ENCODE data around the gene GNAL.

The GNAL gene

DNA sequence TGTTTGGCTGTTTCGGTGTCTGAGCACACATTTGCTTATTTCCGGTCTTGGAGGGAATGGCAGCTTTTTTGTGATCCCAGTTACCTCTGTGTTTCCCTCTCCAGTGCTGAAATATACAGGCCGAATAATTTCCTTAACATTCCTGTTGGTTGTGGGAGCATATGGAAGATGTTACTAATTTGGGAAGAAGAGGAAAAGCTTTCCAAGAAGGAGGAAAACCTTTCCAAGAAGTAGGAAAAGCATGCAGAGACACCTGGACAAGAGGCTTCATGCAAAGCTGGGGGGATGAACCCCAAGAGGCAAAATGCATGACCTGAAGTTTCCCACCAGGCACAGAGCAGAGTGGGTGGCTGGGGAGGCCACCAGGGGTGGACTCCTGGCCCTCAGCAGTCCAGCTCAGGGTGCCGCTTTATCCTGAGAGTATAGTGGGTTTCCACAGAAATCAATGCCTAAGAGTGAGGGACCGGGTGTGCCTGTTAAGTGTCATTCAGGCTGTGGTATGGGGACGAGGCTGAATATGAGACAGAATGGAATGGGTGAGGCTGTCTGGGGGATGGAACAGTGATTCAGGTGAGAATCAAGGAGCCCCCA, 25.5 kb upstream of the GNAL start:
- Mint-ChIP-seq H3K9me3 (no peaks in the 10 kb centered on the region), H3K4me1 (ENCODE audit: low read depth) (no peaks in the 10 kb centered on the region), H3K4me3 (no peak overlapping the region), H3K36me3 (ENCODE audit: low read depth) (no peaks in the 10 kb centered on the region), H3K27ac (no peak overlapping the region), H3K27me3 (ENCODE audit: low read depth) (no peaks in the 10 kb centered on the region)
- no peak for DNase-seq (ENCODE audit: low spot score)

DNA sequence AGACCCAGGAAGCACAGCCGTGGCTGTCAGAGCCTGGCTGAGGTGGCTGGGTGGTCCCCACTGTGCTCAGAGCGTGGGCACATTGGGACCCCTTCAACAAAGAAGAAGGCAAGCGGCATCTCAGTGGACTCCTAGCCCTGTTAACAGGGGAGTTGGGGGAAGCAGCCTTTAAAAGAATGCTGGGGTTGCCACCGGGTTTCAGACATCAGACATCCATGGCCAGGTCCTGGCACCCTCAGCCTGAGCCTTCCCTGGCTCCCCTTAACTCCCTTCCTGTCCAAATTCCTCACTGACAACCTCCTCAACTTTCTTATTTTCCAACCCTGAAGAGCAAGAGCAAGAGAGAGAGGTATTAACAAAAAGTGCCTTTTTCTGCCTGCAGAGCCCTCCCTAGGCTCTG, 24.8 kb upstream of the GNAL start:
- no peaks in the 10 kb centered on the region for H3K27me3 Mint-ChIP-seq (ENCODE audit: low read depth)
- H3K36me3 Mint-ChIP-seq (ENCODE audit: low read depth): no peaks in the 10 kb centered on the region
- H3K4me3 Mint-ChIP-seq: no peak overlapping the region
- no peak overlapping the region for H3K27ac Mint-ChIP-seq
- no peak for DNase-seq (ENCODE audit: low spot score)
- H3K4me1 Mint-ChIP-seq (ENCODE audit: low read depth): no peaks in the 10 kb centered on the region
- no peaks in the 10 kb centered on the region for H3K9me3 Mint-ChIP-seq

DNA sequence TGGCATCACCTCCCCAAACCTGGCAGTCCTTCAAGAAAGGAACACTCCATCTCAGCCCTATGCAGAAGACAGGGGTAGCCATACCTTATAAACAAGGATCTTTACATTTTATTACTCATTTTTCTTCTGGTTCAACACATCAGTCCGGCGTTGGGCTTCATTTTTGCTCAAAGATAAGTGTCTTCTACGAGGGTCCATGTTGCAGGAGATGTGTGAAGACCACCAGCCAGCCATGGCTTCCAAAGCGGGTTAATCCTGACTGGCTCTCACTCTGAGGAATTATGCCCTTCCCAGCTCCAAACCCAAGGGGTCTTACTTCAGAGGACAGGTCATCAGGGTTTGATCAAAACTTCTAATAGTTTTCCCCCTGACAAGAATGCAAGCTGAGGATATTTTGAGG, 23.9 kb upstream of the GNAL start:
- Mint-ChIP-seq H3K4me3 (no peak overlapping the region), H3K27ac (no peak overlapping the region), H3K36me3 (ENCODE audit: low read depth) (no peaks in the 10 kb centered on the region), H3K4me1 (ENCODE audit: low read depth) (no peaks in the 10 kb centered on the region), H3K9me3 (no peaks in the 10 kb centered on the region), H3K27me3 (ENCODE audit: low read depth) (no peaks in the 10 kb centered on the region)
- no peak for DNase-seq (ENCODE audit: low spot score)

DNA sequence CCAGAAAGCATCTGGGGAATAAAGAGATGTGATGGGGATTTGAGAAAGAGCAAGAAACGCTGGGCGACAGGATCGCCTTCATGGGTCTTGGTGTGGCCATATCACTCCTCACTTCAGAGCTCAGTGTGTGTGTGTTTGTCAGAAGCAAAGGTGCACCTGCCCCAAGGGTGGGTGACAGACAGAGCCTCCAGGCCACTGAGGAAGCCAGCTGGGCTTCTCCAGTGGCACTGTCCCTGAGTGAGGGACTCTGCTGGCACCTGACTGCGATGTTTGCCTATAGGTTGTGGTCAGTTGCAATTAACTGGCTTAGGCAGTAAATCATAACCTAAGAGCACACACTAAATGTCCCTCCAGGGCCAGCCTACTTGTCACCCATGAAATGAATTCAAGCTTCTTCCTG, 23.5 kb upstream of the GNAL start:
- no peak overlapping the region for H3K27ac Mint-ChIP-seq
- no peaks in the 10 kb centered on the region for H3K9me3 Mint-ChIP-seq
- H3K4me3 Mint-ChIP-seq: no peak overlapping the region
- H3K4me1 Mint-ChIP-seq (ENCODE audit: low read depth): no peaks in the 10 kb centered on the region
- DNase-seq (ENCODE audit: low spot score): no peak
- no peaks in the 10 kb centered on the region for H3K27me3 Mint-ChIP-seq (ENCODE audit: low read depth)
- no peaks in the 10 kb centered on the region for H3K36me3 Mint-ChIP-seq (ENCODE audit: low read depth)

DNA sequence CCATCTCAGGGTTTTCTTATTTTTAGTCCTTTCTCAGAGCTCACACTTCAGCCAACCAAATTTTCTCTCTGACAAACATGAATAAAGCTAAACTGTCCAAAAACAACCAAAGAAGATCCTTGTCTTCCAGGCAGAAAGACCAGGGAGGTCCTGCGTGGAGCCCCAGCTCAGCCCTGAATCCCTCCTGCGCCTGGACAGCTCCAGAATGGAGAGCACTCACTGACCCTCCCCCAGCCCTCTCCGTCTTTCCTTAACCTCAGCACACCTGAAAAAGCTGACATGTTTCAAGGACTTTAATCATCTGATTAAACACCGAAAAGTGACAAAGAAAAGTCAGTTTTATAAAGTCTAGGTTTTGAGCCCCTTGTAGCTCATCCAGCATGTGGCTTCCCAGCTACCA, 22.9 kb upstream of the GNAL start:
- no peak overlapping the region for H3K4me3 Mint-ChIP-seq
- no peaks in the 10 kb centered on the region for H3K9me3 Mint-ChIP-seq
- H3K27ac Mint-ChIP-seq: no peak overlapping the region
- H3K4me1 Mint-ChIP-seq (ENCODE audit: low read depth): no peaks in the 10 kb centered on the region
- no peak for DNase-seq (ENCODE audit: low spot score)
- no peaks in the 10 kb centered on the region for H3K36me3 Mint-ChIP-seq (ENCODE audit: low read depth)
- no peaks in the 10 kb centered on the region for H3K27me3 Mint-ChIP-seq (ENCODE audit: low read depth)

DNA sequence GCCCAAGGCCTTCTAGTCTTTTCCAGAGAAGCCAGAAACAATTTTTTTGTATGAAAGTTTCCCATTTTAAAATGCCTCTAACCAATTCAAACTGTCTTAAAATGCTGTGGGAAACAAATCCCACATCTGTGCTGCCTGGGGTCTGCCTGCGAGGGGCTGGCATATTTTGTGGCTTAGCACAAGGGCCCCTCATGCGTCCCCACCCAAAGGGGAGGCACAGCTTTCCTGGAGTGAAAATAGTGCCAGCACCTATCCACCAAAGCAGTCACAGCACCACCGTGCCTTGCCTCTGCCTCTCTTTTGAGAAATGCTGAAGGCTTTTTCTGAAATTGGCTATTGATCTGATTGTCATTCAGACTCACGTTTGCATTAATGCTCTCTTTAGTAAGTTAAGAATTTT, 22.2 kb upstream of the GNAL start:
- no peak overlapping the region for H3K27ac Mint-ChIP-seq
- no peaks in the 10 kb centered on the region for H3K9me3 Mint-ChIP-seq
- H3K4me3 Mint-ChIP-seq: no peak overlapping the region
- no peaks in the 10 kb centered on the region for H3K27me3 Mint-ChIP-seq (ENCODE audit: low read depth)
- H3K36me3 Mint-ChIP-seq (ENCODE audit: low read depth): no peaks in the 10 kb centered on the region
- H3K4me1 Mint-ChIP-seq (ENCODE audit: low read depth): no peaks in the 10 kb centered on the region
- no peak for DNase-seq (ENCODE audit: low spot score)

DNA sequence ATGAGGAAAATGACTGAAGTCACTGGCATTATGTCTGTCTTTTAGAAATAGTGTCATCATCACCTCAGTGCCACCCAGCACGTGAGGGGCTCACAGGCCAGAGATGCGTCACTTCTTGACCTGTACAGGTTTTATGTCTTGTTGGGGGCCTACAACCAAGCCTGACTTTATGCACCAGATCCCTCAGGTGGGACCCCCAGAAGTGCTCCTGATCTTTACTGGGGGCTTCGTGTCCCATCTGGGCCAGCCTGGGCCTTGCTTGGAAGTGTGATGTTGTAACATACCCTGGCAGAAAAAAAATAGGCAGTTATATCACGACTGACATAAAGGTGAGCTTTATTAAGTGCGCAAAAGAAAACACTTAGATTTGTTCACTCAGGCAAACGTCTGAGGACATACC, 21.5 kb upstream of the GNAL start:
- Mint-ChIP-seq H3K9me3 (no peaks in the 10 kb centered on the region), H3K4me1 (ENCODE audit: low read depth) (no peaks in the 10 kb centered on the region), H3K4me3 (no peak overlapping the region), H3K27ac (no peak overlapping the region), H3K36me3 (ENCODE audit: low read depth) (no peaks in the 10 kb centered on the region), H3K27me3 (ENCODE audit: low read depth) (no peaks in the 10 kb centered on the region)
- no peak for DNase-seq (ENCODE audit: low spot score)

DNA sequence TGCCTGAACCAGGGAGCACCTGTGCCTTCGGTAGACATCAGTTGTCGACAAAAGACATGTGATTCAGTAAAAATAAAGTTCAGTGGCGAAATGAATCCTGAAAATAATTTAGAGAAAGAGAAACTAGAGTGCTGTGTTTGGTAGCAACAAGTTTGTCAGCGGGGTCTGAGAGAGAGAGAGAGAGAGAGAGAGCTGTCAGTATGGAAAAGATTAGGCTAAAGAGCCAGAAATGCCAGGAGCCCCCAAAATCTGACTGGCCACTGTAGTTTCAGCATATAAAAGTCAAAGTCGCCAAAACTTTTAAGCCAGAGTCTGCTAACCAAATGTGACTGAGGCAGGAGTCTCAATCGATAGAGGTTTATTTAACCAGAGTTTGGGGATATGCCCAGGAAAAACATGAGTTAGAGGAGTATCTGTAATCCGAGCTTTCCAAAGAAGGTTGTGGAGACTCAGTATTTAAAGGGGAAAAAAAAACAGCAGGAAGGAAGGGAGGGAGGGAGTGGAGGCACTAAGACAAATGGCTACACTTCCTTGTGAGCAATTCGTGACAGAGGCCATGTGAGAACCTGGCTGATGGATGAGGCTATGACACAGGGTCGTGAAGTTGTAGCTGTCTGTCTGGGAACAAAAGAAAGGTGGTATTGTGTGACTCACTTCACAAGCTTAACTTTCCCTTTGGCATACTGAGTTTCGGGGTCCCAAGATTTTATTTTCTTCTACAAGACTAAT, 20.5 kb upstream of the GNAL start:
- H3K4me3 Mint-ChIP-seq: no peak overlapping the region
- DNase-seq (ENCODE audit: low spot score): no peak
- no peaks in the 10 kb centered on the region for H3K36me3 Mint-ChIP-seq (ENCODE audit: low read depth)
- no peak overlapping the region for H3K27ac Mint-ChIP-seq
- no peaks in the 10 kb centered on the region for H3K4me1 Mint-ChIP-seq (ENCODE audit: low read depth)
- H3K9me3 Mint-ChIP-seq: no peaks in the 10 kb centered on the region
- H3K27me3 Mint-ChIP-seq (ENCODE audit: low read depth): no peaks in the 10 kb centered on the region

DNA sequence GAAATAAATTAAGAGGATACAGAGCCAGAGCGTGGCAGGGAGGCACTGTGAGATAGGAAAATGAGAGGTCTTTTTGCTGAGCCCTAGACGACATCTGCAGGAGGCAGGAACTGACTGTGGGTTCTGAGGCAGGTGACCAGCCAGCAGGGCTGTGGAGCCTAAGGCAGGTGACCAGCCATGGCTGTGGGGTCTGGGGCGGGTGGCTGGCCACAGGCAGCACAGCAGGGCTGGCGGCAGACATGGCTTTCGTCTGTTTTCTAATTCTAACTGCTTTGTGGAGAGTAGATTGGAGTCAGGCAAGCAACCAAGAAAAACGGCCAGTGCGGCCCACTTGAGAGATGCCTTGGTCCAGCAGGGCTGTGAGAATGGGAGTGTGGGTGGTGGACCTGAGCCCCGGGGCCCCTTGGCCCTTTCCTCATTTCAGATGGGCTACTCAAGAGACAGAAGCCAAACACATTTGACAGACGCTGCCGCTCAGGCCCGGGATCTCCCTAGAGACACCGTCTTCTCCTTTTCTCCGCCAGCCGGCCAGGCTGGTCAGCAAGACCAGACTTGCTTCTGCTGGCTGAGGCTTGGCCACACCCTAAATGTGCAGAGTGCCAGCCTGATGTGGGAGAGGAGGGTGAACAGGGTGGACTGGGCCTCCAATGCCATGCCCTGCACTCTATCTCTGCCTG, 19.7 kb upstream of the GNAL start:
- Mint-ChIP-seq H3K9me3 (no peaks in the 10 kb centered on the region), H3K27me3 (ENCODE audit: low read depth) (no peaks in the 10 kb centered on the region), H3K27ac (no peak overlapping the region), H3K36me3 (ENCODE audit: low read depth) (no peaks in the 10 kb centered on the region), H3K4me1 (ENCODE audit: low read depth) (no peaks in the 10 kb centered on the region), H3K4me3 (no peak overlapping the region)
- no peak for DNase-seq (ENCODE audit: low spot score)

DNA sequence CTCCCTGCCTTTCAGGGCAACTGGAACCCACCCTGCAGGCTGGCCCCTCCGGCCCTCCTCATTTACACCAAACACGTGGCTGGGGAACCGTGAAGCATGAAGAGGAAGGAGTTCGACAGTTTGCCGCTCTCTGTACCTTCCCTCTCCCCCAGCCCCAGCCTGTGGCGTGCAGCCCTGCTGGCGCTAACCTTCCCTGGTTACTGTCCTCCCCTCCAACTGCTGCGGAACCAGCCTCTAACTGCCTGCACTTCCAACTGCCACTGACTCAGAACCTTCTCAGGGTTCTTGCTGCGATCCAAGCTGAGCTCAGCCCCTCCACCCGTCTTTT, 19.2 kb upstream of the GNAL start:
- DNase-seq (ENCODE audit: low spot score): no peak
- Mint-ChIP-seq H3K36me3 (ENCODE audit: low read depth) (no peaks in the 10 kb centered on the region), H3K4me3 (no peak overlapping the region), H3K9me3 (no peaks in the 10 kb centered on the region), H3K27me3 (ENCODE audit: low read depth) (no peaks in the 10 kb centered on the region), H3K27ac (no peak overlapping the region), H3K4me1 (ENCODE audit: low read depth) (no peaks in the 10 kb centered on the region)

DNA sequence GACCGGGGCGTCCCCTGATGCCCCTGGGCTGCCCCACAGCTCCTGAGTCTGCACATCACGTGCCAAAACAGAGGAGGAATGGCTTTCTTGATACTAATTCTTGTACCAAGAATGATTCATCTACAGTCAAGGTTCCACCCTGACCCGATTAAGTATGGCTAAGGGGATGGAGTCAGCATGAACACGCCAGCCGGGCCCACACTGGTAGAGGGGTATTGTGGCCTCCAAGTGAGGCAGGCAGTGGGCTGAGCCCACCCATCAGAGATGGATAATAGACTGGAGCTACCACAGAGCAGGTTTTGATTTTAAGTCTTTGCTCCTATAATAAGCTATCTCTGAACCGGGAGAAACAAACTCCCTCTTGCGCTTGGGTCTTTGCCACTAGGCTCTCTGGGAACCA, 17.9 kb upstream of the GNAL start:
- H3K4me3 Mint-ChIP-seq: no peak overlapping the region
- no peak overlapping the region for H3K27ac Mint-ChIP-seq
- DNase-seq (ENCODE audit: low spot score): no peak
- no peaks in the 10 kb centered on the region for H3K27me3 Mint-ChIP-seq (ENCODE audit: low read depth)
- H3K4me1 Mint-ChIP-seq (ENCODE audit: low read depth): no peaks in the 10 kb centered on the region
- no peaks in the 10 kb centered on the region for H3K36me3 Mint-ChIP-seq (ENCODE audit: low read depth)
- H3K9me3 Mint-ChIP-seq: no peaks in the 10 kb centered on the region

DNA sequence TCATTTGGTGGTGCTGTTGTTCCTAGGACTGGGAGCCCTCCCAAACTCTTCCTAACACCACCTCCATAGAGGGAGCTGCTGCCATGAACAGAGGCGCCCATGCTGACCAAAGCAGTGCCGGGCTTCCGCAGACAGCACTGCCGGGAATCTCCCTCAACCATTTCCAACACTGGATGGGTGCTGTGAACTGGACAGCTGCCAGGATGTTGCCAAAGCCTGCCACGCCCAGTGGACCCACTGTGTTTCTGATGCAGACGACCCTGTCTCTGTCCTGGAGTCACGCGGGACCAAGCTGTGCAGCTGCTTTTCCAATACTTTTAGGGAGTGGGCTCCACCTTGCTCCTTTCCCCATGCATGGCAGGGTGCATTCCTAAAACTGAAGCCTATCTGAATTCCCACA, 16.9 kb upstream of the GNAL start:
- no peaks in the 10 kb centered on the region for H3K4me1 Mint-ChIP-seq (ENCODE audit: low read depth)
- peaks cover 2% of the 10 kb centered on the region for H3K27me3 Mint-ChIP-seq (ENCODE audit: low read depth)
- DNase-seq (ENCODE audit: low spot score): no peak
- H3K9me3 Mint-ChIP-seq: no peaks in the 10 kb centered on the region
- no peak overlapping the region for H3K27ac Mint-ChIP-seq
- no peak overlapping the region for H3K4me3 Mint-ChIP-seq
- no peaks in the 10 kb centered on the region for H3K36me3 Mint-ChIP-seq (ENCODE audit: low read depth)

DNA sequence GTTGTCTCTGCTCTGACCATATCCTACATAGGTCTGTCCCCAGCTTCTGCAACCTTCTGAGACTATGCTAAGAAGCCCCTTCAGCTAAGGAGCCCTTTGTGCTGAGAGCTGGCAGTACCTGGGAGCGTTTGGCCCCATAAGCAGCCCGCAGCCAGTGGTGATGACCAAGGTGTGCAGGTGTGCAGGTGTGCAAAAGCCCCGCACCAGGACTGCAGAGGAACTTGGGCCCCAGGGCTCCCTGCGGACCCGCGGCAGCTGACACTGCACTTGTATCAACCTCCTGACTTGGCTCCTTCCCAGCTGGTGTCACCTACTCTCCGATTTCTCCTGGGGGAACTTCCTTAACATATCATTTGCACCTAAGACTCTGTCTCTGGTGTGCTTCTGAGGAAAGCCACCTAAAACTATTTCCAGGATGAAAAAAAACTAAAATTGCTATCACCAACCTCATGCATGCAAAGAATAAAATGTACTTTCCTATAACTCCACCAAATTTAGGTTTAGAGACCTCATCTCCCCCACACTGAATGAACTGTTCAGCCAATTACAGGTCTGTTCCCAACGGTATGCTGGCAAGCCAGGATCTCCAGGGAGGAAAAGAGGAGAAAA, 16.1 kb upstream of the GNAL start:
- H3K27me3 Mint-ChIP-seq (ENCODE audit: low read depth): peaks cover 2% of the 10 kb centered on the region
- no peaks in the 10 kb centered on the region for H3K36me3 Mint-ChIP-seq (ENCODE audit: low read depth)
- H3K4me3 Mint-ChIP-seq: no peak overlapping the region
- no peaks in the 10 kb centered on the region for H3K9me3 Mint-ChIP-seq
- H3K4me1 Mint-ChIP-seq (ENCODE audit: low read depth): no peaks in the 10 kb centered on the region
- H3K27ac Mint-ChIP-seq: no peak overlapping the region
- no peak for DNase-seq (ENCODE audit: low spot score)

DNA sequence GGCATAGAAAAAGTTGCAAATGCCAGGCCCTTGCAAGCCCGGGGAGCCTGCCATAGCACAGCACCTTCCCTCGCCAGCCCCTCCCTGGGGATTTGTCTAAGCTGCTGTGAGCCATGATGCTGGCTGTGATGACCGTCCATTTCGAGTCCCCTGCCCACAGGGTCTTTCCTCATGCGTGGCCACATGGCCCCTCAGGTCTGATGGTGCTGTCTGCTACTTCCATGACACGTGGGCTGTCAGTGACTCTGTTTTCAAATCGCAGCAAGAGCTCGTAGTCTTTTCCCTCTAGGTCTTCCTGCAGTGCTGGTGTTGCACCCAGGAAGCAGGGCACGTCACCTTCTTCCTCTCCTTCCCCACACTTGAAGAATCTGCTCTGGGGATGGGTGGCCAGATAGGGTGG, 15.5 kb upstream of the GNAL start:
- Mint-ChIP-seq H3K27ac (no peak overlapping the region), H3K9me3 (no peaks in the 10 kb centered on the region), H3K4me3 (no peak overlapping the region), H3K4me1 (ENCODE audit: low read depth) (no peaks in the 10 kb centered on the region), H3K27me3 (ENCODE audit: low read depth) (peaks cover 2% of the 10 kb centered on the region), H3K36me3 (ENCODE audit: low read depth) (no peaks in the 10 kb centered on the region)
- no peak for DNase-seq (ENCODE audit: low spot score)

All from T-helper 2 cell treated with Interferon-gamma antibody and Interleukin-4, amounts not matched to agents 5 μg/mL and 100 μg/mL, for 36 hours (primary cell).